ENCODE results near the gene NDUFC2. TPM values are rescaled to one million over a fixed set of nuclear protein-coding genes. Genes with fewer than 3 reads are reported as not detected.

The NDUFC2 gene
- total and polyA plus RNA-seq, 2 of the 13 experiments (the other 11 are each of a cell fraction or from before 2014, with no cell fraction given): 256 to 363 TPM

GRCh38 chr11:78023426-78023825 lies 56.2 kb downstream of the NDUFC2 start (continued):
- no peak for TF ChIP-seq HNF4G (IDR thresholded peaks at IDR 0.05; ENCODE audit: borderline replicate concordance, low read depth, low read length)
- no peak for TF ChIP-seq HNF4G (CRISPR knock-in tag; IDR thresholded peaks at IDR 0.05; ENCODE audit: borderline replicate concordance, low read depth)
- TF ChIP-seq SATB2 (CRISPR knock-in tag; IDR thresholded peaks at IDR 0.05): no peak
- no peak for TF ChIP-seq ZNF282 (IDR thresholded peaks at IDR 0.05; ENCODE audit: partially characterized antibody)
- no peak for TF ChIP-seq MXD4 (CRISPR knock-in tag; IDR thresholded peaks at IDR 0.05)
- TF ChIP-seq ZNF770 (CRISPR knock-in tag; IDR thresholded peaks at IDR 0.05): peak; percentile 99
- no peak for TF ChIP-seq MBD4 (IDR thresholded peaks at IDR 0.05; ENCODE audit: borderline replicate concordance, low read length)
- no peak for TF ChIP-seq HHEX (CRISPR knock-in tag; IDR thresholded peaks at IDR 0.05)
- no peak for TF ChIP-seq GRHL1 (CRISPR knock-in tag; conservative IDR thresholded peaks at IDR 0.05)
- TF ChIP-seq ZNF292 (CRISPR knock-in tag; IDR thresholded peaks at IDR 0.05; ENCODE audit: borderline replicate concordance, low read depth): no peak
- TF ChIP-seq ZNF280B (CRISPR knock-in tag; IDR thresholded peaks at IDR 0.05; ENCODE audit: borderline replicate concordance): no peak
- TF ChIP-seq CREB3 (CRISPR knock-in tag; IDR thresholded peaks at IDR 0.05): no peak
- no peak for TF ChIP-seq HMG20B (CRISPR knock-in tag; conservative IDR thresholded peaks at IDR 0.05)
- no peak for TF ChIP-seq ZNF816 (CRISPR knock-in tag; IDR thresholded peaks at IDR 0.05; ENCODE audit: borderline replicate concordance)
- TF ChIP-seq TEAD2 (CRISPR knock-in tag; IDR thresholded peaks at IDR 0.05): no peak
- TF ChIP-seq SP2 (CRISPR knock-in tag; IDR thresholded peaks at IDR 0.05): no peak
- TF ChIP-seq ZNF674 (CRISPR knock-in tag; IDR thresholded peaks at IDR 0.05; ENCODE audit: low read depth): no peak
- no peak for TF ChIP-seq SIX4 (CRISPR knock-in tag; IDR thresholded peaks at IDR 0.05)
- no peak for TF ChIP-seq ZFP37 (CRISPR knock-in tag; IDR thresholded peaks at IDR 0.05; ENCODE audit: borderline replicate concordance)
- TF ChIP-seq ZBTB49 (CRISPR knock-in tag; IDR thresholded peaks at IDR 0.05; ENCODE audit: borderline replicate concordance): no peak
- no peak for TF ChIP-seq ZNF552 (CRISPR knock-in tag; IDR thresholded peaks at IDR 0.05; ENCODE audit: borderline replicate concordance)
- no peak for TF ChIP-seq PAX8 (CRISPR knock-in tag; IDR thresholded peaks at IDR 0.05; ENCODE audit: borderline replicate concordance)
- no peak for TF ChIP-seq ZBTB20 (CRISPR knock-in tag; IDR thresholded peaks at IDR 0.05; ENCODE audit: borderline replicate concordance, low read depth)
- no peak for TF ChIP-seq ZNF501 (CRISPR knock-in tag; IDR thresholded peaks at IDR 0.05)
